Esophagus muscularis mucosa (tissue), 3 donors: ENCODE results near the gene RPSA.

Experiments used
- EP300 ChIP-seq: sonication (generic); formaldehyde crosslinking; IDR thresholded peaks from one replicate; pipeline ENCODE4 v1.6.1; 2017; ENCODE audit warnings: antibody characterized with exemption
- TF ChIP-seq, protein P1 (sequence below), 3 experiments: fragments of 200-600 bp in 2 of 3; fragments of 450-650 bp in 1 of 3; sonication (generic) in 2 of 3; IDR thresholded peaks; one replicate each; pipeline ENCODE4 v1.5.1; 2017 to 2019; ENCODE audit warnings: antibody characterized with exemption in 3 of 3, mild to moderate bottlenecking in 2 of 3, moderate library complexity in 1 of 3

DNA sequence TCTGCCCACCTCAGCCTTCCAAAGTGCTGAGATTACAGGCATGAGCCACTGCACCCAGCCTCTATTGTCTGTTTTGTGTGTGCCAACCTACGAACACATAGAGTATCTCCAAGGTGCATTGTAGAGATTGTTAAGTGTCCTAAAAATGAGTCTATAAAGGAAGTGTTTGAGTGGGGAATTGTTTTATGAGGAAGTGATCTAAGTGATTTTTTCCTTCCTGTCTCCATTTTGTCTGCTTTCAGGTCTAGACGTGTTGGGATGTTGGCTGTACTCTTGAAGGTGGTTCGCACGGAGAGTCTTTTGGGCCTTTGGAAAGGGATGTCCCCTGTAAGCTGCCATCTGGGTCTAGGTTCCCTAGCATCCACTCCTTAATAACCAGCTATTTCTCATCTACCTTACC is 16.3 kb upstream of the RPSA start:
- TF ChIP-seq, protein P1, sequence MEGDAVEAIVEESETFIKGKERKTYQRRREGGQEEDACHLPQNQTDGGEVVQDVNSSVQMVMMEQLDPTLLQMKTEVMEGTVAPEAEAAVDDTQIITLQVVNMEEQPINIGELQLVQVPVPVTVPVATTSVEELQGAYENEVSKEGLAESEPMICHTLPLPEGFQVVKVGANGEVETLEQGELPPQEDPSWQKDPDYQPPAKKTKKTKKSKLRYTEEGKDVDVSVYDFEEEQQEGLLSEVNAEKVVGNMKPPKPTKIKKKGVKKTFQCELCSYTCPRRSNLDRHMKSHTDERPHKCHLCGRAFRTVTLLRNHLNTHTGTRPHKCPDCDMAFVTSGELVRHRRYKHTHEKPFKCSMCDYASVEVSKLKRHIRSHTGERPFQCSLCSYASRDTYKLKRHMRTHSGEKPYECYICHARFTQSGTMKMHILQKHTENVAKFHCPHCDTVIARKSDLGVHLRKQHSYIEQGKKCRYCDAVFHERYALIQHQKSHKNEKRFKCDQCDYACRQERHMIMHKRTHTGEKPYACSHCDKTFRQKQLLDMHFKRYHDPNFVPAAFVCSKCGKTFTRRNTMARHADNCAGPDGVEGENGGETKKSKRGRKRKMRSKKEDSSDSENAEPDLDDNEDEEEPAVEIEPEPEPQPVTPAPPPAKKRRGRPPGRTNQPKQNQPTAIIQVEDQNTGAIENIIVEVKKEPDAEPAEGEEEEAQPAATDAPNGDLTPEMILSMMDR (IDR thresholded peaks at IDR 0.05) = no peak
- TF ChIP-seq EP300 = no peak
